Inflammatory macrophage (primary cell): ENCODE results near the gene DTNBP1.
A peak's percentile ranks its signal among the peaks of the same experiment; 100 is the strongest.

ENCODE experiments used
- DNase-seq, 2 donors: peaks; one replicate each; pipeline ENCODE4 v3.0.0-alpha.2; 2020 to 2022

DTNBP1 gene

DNA sequence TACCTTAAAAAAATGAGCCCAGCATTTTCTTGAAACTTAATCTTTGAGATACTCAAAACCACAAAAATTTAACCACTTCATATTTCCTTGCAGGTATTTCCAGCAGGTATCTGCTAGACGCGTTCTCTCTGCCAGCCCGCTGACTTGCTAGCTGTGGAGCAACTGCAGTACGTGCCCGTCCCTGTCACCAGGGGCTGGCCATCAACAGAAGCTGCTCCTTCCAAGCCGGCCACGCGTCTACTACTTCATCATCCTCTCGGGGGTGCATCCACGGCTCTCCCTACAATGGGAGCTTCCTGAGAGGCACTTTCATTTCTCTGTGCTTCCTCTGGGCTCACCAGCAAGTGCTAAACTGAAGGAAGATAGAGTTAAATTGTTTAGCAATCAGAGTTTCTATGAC lies 132.4 kb downstream of the DTNBP1 start:
- DNase-seq = peak in 1 of 2 donors; percentile 15

DNA sequence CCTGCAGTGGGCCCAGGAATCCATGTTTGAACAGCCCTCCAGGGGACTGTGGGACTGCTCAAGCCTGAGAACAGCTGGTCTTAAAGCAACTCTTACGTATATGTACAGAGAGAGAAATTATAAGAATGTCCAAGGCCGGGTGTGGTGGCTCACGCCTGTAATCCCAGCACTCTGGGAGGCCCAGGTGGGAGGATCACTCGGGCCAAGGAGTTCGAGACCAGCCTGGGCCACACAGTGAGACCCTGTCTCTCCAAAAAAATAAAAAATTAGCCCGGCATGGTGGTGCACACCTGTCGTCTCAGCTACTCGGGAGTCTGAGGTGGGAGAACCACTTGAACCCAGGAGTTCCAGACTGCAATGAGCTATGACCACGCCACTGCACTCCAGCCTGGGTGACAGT lies 134.0 kb downstream of the DTNBP1 start:
- DNase-seq = no peak

DNA sequence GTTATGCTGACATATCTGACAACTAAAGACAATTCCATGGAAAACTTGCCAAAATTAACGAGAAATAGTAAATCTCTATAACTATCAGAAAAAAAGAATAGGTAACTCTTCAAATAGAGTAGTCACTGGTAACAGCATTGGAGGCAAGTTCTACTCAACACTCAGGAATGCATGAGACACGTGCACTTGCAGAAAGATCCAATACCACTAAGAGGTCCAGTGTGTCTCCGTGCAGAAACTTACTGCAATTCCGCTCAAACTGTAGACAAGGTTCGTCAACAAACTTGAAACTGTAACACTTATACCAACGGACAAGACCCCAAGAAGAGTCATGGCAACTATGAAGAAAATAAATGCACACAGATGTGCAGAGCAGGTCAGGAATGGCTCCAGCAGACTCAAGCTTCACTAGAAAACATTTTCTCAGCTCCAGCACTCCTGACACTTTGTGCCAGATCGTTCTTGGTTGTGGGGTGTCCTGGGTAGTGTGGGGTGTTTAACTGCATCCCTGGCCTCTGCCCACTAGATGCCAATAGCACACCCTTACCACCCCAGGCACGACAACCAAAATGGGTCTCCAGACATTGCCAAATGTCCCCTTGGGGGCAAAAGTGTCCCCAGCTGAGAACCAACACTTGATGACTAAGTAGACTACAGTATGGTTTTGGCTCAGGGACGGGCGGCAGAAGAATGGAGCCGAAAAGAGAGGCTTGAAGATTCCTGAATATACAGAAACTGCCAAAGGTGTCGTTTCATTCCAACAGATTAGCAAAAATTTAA lies 134.8 kb downstream of the DTNBP1 start:
- DNase-seq = no peak

DNA sequence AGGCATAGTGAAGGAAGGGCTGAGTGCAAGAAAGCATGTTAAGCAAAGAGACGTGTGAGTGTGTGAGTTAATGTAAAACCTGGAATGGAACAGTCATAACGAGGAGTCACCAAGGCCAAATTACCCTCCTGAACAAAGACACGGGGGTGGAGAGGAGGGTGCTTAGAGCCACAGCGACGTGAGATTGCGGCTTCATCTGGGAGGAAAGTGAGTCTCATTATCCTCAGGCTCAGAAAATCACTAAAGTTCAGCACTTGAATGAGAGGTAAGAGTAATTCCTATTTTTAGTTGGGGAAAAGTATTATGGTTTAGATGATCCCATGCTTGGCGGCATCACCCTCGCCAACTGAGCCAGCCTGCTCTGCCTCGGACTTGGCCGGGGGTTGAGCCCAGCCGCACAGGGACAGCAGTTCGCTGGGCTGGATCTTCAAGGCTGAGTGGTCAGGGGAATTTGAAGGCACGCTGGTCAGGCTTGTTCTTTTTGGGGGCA lies 136.6 kb downstream of the DTNBP1 start:
- no peak for DNase-seq

DNA sequence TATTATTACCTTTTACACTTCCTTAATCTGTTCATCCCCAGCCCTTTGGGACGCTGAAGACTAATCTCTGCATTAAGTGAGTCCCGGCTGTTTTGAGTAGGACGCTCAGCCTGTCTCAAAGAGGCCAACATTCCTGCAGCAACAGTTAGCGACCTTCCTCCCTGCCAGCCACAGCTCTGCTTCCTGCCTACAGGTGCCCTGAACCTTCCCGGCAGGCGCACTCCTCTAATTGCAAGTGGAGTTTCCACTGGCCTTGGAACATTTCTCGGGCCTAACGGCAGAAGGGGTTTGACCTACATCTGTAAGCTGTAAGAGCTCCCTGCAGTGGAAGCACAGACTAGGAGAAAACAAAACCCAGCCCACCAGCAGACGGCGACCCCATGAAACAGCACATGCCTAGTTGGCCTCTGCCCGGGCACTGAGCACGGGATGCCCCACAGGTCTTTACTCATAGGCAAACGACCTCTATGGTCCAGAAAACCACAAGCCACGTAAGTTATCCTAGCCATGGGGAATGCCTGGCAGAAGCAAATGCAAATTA lies 137.9 kb downstream of the DTNBP1 start:
- DNase-seq = no peak

DNA sequence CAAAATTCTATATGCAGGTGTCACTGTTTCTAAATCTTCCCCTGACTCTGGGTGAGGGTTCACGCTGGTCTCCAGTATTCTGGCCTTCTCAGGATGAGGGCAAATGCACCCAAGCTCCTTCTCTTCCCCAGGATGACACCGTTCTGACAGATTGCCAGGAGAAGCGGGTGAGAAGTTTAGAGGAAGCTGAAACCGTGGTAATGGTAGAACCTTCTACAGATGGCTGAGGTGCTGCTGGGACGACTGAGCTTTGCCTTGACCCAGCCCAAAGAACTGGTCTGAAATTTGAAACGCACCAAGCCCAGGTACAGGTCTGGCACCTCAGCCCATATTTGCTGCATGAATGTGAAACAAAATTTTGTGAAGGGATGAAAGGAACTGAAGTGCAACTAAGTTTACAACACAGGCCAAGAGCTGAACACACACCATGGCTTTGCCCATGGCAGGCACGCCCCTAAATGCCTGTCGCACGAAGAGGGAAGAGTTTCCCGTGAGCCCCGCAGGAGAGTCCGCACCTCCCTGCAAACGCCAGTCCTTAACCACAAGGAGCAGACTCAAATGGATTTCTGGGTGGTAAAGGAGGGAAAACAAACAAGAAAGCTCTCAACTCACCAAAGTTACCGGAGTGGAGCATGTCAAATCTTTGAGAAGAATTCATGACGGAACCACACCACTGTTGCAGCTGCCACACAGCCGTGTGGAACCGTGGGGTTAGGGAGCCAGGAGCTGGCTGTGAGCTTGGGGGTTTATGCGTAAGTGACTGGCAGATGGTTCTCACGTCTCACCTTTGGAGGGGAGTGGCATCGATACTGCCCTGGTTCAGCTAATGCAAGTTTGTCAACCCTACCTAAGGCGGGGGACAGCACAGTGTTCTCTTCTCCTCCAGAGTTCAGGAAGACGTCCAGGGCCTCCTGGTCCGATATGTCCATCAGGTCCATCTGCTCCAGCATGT lies 138.9 kb downstream of the DTNBP1 start:
- DNase-seq = no peak

DNA sequence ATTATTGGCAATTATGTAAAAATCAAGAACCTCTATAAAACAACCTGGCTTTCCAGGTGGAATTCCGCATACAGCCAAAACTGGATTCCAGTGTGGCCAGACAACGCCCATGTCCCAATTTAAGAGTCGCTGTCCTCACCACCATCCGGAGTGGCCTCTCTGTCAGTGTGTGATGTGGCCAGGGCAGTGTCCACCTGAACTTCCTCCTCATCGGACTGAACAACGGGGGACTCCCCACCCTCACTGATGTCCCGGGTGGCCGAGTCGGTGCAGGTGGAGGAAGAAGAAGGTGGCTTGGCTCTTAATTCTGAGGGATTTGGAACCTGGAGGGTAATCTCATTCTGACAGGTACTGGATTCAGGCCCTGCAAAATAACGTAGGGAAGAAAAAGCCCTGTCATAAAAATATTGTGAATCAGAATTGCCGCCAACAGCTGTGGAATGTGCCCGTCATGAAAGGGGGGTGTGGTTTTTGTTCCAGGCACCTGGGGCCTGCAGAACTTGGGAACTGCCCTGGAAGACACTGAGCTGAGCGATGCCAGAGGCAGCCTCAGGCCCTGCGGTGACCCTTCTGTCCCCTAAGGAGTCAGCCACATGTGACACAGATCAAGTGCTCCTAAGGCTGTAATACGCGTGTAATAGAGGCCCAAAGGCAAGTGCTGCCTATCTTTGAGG lies 139.8 kb downstream of the DTNBP1 start:
- no peak for DNase-seq

DNA sequence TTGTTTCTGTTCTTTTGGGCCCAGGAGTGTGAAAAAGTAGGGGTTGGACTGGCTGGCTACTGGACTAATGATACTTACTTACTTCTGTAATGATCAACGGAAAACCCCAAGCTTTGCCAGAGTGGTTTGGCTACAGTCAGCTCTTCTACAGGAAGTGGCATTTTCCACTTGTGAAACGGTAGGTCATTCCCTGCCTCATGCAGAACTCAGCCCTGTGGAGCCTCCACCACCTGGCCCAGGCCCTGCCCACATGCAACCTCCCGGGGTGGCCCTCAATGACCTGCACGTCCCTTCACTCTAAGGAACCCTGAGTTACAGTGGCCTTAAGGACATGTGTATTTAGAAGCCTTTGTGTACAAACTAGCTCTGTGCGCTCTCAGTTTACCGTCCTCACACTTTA lies 140.4 kb downstream of the DTNBP1 start:
- peak; percentile 15 to 20 for DNase-seq

DNA sequence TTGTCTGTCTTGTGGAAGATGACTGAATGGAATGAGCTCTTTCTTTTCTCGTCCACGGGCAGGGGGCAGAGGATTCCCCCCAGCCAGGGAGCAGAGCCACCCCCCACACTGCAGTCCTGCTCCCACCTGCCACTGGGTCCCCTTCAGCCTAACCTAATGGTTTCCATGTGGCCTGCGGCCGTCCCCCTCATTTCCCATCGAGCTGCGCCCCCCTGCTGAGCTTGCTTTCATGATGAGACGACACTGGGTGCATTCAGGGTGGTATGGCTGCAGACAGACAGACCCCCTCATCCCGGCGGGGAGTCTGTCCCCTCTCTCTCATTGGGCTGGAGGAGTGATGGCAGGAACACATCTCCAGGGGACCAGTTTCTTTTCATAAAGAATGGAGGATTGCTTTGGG lies 140.8 kb downstream of the DTNBP1 start:
- no peak for DNase-seq

DNA sequence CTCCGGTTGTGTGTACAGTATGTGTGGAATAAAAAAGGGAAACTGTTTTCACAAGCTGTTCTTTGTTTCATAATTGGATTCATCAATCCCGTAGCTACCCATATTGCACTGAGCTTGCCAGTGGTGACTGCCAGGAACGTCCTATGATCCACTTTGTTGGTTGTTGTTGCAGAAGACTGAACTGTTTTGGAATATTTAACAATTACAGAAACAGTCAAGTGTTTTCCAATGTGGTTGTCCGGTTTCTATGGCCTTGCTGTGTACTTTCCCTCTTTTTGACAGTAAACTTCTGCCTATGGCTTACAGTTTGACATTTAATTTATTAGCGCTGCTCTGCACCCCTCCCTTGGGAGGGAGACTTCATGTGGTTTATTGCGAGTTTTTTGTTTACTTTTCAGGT lies 141.2 kb downstream of the DTNBP1 start:
- DNase-seq = no peak

DNA sequence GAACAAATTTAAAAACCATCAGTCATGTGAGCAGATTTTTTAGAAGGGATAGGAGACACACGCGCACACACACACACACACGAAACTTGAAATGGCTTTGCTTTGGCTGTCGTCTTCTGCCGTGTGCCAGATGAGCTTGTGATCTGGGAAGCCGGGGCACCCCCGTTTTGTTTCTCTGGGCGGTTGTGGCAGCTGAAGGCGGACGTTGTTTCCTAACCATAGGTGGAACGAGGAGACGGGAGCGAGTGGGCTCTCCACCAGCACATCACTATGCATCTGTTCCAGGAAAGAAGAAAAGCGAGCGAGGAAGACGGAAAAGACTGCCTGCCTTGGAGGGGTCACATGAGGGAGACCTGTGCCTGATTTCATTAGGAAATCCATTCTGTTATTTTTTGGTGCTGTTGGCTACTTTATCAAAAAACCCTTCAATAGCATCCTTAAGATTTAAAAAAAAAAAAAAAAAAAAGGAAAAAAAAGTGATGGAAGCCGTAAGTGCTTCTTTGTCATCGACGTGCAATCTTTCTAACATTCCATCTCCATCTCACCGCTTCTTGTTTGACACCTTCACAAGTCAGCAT lies 142.1 kb downstream of the DTNBP1 start:
- DNase-seq = no peak

DNA sequence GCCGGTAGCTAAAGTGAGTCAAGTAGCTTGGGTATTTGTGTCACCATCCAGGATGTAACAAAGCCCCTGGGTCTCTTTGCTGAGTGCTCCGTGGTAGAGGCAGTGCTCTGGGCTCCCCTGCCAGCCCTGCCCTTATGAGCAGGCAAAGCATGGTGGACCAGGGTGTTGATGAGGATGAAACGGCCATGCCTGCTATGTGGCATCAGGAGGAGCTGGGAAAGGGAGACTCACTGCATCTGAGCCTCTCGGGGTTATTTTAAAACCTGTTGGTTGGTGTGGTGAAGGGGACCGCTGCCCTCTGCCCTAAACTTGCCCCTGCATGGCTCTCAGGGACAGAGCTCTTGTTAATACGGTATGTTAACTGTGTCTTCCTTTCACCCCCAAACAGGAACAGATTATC lies 143.1 kb downstream of the DTNBP1 start:
- DNase-seq = no peak

DNA sequence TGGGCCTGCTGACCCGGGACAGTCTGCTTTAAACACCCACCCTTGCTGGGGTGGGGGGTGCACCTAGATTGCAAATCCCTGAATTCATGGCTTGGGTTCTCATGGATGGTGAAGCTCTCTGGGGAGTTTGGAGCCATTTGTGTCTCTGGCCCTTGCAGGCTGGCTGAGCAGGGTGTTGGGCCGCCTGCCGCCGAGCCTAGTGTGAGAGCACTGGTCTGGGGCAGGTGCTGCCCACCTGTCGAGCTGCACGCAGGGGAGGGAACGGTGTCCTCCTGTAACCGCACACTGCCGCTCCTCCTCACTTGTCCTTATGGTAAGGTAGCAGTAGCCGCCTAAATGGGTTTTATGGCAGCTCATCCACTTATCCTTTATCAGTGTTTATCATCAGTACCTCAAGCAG lies 143.9 kb downstream of the DTNBP1 start:
- DNase-seq = no peak

DNA sequence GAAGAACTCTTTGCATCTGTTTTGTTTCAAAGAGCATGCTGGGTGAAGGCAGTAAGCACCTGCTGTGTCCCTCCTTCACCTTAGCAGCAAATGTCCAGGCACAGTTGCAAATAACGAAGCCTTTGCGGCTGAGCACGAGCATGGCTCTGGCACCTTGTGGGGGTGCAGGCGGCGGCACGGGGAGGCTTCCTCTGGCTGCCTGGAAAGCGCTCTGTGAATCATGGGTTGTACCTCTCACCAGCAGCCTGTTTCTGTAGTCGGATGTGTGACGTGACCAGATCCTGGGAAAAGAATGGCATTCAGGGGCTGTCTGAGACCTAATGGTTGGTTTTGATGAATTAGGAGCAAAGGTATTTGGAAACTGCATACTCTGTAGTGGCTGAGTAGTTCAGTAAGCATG lies 144.8 kb downstream of the DTNBP1 start:
- no peak for DNase-seq

DNA sequence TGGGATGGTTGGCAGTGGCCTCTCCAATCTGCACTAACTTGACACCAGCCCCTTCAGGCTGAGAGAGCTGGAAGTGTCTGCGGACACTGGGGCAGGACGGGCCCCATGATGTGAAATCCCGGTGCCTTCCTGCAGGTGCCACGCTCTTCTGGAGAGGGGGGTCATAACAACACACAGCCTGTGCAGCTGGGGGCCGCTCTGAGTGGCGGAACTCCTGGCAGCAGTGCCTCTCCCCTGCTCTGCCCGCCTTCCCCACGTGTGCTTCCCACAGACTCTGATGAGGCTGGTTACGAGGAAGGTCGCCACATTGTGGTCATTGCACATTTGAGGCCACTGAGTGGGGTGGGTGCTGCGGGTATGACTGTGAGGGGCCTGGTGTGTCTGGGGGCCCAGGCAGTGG lies 145.2 kb downstream of the DTNBP1 start:
- no peak for DNase-seq

DNA sequence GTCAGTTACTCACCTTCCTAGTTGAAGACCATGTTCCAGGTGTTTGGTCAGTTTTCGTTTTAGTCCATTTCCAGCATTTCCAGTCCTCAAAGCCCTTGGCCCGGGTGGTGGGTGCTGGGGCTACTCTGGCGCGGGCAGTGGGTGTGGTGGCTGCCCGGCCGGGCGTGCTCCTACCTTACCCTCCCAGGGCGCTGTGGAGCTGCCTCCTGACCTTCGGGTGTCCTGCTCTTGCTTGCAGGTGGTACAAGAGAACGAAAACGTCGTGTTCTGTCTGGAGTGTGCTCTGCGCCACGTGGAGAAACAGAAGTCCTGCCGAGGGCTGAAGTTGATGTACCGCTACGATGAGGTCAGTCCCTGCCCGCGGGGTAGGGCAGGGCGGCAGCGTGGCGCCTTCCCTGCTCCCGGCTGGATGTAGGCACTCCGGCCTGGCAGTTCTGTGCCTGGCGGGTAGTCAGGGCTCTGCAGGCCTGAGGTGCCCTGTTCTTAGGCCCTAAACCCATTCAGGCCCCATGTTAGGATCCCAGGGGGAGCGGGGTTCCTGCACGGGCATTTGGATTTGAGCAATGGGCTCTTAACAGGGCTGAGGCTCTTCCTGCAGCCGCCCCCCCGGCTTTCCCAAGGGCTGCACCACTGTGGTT lies 145.8 kb downstream of the DTNBP1 start:
- DNase-seq = no peak

DNA sequence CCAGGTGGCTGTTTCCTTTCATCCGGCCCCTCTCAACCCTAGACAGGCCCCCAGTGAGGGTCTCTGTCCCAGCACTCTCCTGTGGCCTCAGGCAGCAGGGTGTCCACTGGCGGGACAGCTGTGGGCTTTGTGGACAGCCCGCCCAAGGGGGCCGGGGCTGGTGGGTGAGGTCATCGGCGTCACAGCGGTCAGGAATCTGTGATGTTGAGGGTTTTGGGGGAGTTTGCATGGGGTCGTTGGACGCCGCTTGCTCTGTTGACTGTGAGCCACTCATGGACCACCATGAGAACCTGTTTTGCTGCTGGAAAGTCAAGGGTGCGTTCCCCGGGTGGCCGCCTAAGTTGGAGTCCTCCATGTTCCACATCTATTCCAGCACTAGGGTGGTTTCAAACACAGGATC lies 146.4 kb downstream of the DTNBP1 start:
- no peak for DNase-seq

DNA sequence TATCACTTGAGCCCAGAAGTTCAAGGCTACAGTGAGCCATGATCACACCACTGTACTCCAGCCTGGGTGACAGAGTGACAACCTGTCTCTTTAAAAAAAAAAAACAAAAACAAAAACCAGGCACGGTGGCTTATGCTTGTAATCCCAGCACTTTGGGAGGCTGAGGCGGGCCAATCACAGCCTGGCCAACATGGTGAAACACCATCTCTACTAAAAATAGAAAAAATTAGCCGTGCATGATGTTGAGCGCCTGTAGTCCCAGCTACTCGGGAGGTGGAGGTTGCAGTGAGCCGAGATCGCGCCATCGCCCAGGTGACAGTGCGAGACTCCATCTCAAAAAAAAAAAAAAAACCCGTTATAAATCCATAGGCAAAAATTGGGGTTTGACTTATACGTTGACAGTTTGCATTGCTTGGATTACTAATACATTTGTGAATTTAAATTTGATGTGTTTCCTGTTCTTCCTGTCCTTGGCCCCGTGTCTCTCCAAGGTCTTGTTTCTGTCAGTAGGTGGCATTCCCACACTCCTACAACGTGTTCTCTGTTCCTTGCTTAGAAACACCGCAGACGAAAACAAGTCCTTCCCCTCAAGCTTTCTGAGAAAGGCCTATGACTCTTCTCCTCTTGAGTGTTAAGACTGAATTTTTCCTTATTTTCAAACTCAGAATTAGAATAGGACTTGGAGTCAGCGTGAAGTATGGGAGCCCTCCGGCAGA lies 147.0 kb downstream of the DTNBP1 start:
- peak in 1 of 2 donors; percentile 32 for DNase-seq

DNA sequence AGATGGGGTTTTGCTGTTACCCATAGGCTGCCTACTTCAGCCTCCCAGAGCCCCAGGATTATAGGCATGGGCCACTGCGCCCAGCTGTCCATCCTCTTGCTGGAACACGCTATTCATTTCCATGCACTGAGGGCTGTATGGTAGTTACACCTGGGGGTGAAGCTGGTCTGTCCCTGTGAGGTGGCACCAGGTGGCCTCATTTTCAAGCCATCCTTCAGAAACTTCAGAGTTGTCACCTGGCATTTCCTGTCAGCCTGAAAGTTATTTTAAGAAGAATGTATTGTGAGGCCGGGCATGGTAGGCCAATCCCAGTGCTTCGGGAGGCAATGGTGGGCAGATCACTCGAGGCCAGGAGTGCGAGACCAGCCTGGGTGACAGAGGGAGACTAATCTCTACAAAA lies 147.6 kb downstream of the DTNBP1 start:
- DNase-seq = no peak

DNA sequence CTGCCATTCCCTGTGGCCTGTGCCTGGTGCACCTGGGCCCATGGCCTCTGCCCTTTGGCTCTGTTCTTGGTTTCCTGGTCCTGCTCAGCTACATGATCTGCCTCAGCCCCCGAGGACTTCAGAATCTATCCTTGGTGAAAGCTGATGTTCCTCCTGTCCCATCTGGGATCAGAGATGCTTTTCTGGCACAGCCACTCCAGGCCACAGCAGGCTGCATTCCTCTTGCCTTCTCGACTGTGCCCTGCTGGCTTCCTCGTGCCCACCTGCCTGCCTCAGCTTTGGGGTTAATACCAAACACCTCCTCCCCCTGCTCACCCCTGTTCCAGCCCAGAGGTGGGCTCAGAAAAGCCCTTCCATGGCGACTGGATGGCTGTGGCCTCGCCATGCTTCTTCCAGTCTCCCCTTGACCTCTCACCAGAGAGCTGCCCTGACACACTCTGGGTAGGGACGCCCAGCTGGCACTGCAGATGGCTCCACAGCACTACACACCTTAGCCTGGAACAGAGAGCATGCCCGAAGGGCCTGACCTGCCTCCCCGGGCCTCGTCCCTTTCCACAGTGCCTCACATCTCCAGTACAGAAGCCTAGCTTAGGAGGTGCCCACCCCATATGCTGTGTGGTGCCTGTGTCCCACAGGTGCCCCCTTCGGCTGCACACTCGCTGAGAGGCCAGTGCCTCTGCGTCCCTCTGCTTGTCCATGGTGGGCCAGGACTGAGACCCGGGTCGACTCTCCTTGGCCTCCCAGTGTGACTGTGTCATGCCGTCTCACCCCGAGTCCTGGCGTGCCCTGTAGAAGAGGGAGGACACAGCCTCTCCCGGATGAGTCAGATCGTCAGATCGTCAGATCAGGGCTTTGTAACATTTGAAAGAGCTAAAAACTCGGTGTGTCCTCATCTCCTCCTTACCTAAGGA lies 148.8 kb downstream of the DTNBP1 start:
- DNase-seq = no peak
